Measurements from ENCODE around the gene MMP25.

Gene MMP25, protein sequence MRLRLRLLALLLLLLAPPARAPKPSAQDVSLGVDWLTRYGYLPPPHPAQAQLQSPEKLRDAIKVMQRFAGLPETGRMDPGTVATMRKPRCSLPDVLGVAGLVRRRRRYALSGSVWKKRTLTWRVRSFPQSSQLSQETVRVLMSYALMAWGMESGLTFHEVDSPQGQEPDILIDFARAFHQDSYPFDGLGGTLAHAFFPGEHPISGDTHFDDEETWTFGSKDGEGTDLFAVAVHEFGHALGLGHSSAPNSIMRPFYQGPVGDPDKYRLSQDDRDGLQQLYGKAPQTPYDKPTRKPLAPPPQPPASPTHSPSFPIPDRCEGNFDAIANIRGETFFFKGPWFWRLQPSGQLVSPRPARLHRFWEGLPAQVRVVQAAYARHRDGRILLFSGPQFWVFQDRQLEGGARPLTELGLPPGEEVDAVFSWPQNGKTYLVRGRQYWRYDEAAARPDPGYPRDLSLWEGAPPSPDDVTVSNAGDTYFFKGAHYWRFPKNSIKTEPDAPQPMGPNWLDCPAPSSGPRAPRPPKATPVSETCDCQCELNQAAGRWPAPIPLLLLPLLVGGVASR

DNA sequence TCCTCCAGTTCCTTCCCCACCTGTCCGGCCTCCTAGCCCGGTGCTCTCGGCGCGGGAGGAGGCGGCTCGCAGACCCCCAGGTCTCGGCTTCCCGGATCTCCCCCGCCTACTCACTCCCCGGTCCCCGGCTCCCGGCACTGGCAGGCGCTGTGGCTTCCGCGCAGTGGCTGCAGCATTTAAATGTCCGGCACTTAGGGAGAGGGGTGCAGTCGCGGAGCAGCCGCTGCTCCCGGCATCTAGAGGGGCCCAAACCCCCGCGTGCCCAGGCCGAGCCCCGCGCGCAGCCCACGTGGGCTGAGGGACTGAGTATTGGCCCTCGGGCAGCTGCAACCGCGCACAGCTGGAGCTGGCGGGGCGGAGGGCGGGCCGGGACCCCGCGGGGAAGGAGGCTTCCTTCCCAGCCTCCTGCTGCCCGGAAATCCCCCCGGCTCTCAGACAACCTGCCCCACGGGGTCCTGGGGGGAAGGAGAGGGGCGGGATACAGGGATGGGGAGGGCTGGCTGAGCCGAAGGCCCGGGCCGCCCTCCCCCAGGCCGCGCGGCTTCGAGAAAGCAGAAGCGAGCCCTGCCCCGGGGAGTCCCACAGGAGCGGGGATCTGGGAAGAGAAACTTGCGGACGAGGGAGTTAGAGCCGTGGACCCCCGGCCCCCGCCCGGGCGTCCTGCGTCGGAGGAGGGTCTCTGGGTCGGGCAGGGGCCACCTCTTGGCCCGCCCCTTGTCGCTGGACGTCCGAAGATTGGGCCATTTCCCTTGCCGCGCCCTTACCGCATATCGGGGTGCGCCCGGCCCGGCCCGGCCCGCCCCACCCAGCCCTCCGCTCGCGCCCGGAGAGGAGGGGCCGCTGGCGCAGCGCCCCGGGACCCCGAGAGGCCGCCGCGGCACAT, at the start of gene MMP25:
Gene MMP25 (plus strand): TSS at position 804 of the 883 bp plus-strand sequence. CDS start 357 bp downstream, outside the sequence.
- DNase-seq = peak; percentile 66

DNA sequence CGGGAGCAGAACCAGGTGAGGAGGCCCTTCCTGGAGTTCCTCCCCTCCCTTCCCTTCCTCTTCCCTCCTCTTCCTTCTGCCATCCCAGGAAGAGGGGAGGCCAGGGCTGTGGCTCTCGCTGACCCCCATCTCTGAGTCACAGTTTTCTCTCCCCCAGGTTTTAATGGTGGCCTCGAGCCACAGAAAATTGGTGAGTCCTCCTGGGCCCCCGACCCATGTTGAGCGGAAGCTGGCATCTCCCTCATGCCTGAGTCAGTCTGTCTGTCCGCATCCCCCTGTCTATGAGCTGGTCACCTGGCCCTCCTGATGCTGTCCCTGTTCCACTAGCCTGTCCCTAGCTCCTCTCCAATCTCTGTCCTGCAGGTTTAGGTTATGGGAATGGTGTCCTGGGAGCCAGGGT, 46.4 kb upstream of the MMP25 start:
- DNase-seq = no peak

DNA sequence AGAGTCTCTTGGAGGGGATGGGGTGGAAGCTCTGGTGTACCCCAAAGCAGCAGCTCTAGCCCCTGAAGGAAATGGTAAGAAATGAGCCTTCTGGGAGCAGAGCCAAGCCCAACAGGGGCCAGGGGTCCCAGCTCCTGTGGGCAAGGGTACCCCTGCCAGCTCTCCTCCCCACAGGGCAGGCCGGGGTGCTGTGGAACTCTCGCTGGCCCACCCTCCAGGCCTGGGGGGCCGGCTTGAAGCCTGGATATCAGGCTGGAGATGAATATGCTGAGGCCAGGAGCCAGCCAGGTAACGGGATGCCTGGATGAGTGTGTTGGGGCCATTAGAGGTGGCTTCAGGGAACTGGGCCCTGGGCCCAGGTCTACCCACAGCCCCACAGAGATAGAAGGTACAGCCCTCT, 45.8 kb upstream of the MMP25 start:
- DNase-seq = no peak

DNA sequence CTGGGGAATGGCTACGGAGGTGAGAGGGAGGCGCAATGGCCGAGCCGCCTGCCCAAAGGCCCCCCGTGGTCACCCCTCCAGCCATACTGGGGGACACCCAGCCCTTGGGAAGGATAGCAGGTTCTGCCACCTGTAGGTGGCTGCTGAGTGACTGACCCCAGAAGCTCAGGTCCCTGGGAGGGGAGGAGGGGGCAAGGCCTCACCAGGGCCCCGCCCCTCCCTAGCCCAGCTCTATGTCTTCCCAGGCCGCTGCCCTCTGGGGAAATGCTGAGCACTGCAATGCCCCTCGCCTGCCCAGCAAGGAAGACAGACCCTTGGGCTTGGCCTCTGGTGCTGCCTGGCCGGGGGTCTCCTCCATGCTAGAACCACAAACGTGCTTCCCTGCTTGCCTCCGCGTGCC, 45.0 kb upstream of the MMP25 start:
- DNase-seq = no peak

DNA sequence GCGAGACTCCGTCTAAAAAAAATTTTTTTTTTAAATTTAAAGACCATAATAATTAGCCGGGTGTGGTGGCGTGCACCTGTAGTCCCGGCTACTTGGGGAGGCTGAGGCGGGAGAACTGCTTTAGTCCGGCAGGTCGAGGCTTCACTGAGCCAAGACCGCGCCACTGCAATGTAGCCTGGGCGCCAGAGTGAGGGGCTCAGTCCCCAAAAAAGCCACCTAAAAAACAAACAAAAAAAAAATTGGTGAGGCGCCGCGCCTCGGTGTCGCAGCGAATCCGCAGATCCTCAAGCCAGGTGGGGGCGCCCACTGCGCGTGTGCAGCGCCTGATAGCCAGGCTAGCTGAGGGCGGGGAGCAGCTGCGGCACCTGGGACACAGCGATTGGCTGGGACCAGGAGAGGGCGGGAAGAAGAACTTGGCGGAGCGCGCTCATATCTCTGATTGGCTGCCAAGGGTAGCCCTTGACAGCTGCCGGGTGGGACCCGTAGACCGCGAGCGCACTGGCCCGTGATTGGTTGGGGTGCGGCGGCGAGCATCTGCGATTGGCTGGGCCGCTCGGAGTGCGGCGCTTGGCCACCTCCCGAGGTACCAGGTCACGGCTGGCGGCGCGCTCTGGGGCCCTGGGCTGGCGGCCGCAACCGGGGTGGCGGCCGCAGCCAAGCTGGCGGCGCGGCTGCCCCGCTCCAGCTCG, 42.6 kb upstream of the MMP25 start:
- peak; percentile 97 for DNase-seq

DNA sequence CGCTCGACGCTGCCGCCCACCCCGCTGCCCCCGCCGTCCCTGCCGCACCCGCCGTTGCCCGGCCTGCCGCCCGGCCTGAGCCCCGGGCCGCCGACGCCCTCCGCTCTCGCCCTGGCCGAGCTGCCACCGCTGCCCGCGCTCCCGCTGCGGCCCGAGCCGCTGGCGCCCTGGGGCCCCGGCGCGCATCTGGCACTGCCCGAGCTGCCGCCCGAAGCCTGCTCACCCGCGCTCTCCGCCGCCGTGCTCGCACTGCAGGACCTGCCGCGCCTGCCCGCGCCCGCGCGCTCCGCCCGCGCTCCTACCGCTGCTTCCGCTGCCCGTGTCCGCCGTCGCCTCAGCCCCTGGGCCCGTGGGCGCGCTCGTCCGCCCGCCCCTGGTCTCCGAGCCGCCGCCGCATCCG, 42.0 kb upstream of the MMP25 start:
- no peak for DNase-seq

DNA sequence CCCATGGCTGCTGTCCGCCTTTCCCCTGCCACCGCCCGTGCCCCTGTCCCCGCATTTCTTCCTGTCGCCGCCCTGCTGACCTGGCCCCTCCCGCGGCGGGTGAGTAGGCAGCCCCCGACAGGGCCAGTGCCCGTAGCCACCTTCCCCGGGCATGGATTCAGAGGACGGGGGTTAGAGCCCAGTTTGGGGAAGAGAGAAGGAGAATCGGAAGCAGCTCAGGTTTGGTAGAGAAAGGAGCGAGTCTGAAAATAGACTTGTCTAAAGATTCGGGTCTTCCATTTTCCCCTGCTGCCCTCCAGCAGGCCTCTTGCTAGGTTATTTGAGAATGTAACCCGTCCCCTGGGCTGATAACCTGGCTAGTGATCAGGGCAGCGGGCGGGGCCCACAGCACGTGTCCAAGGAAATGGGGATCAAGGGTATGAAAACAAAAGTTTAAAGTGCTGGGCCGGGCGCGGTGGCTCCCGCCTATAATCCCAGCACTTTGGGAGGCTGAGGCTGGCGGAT, 41.5 kb upstream of the MMP25 start:
- DNase-seq = no peak

DNA sequence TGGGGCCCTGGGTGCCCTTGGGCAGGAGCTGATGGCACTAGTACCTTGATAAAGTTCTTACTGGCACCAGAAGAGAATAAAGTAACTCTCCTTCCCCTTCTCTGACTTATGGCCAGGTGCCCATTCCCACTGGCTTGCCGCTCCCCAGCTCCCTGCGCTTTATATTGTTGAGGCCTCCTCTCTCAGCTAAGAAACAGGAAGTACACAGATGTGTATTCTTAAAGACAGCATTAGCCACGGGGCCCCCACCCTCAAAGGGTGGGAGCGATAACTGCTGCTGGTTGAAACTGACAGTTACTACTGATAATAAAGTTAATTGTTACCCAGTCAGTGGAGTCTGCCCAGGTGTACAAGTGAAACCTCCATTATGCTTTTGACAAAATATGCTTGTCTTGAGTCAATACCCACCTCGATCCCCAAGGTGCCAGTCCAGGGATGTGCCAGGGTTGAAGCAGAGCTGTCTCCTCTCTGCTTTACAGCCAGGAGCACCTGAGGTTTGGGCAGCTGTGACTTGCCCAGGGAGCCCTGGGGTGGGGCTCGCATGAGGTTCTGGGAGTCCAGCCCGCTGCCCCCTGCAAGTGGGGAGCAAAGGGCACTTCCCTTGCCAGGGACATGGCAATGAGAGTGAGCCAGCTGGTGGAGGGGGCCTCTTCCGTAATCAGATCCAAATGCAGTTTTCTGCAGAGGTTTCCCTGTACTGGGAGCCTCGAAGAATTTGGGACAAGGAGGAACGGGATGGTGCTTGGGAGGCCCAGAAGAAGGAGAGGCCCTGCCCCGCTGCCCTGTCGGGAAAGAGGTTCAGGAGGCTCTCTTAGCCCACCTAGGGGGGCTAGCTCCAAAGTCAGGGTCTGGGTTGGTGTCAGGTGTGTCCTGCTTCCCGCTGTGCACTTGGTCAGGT, 39.1 kb upstream of the MMP25 start:
- DNase-seq = no peak

DNA sequence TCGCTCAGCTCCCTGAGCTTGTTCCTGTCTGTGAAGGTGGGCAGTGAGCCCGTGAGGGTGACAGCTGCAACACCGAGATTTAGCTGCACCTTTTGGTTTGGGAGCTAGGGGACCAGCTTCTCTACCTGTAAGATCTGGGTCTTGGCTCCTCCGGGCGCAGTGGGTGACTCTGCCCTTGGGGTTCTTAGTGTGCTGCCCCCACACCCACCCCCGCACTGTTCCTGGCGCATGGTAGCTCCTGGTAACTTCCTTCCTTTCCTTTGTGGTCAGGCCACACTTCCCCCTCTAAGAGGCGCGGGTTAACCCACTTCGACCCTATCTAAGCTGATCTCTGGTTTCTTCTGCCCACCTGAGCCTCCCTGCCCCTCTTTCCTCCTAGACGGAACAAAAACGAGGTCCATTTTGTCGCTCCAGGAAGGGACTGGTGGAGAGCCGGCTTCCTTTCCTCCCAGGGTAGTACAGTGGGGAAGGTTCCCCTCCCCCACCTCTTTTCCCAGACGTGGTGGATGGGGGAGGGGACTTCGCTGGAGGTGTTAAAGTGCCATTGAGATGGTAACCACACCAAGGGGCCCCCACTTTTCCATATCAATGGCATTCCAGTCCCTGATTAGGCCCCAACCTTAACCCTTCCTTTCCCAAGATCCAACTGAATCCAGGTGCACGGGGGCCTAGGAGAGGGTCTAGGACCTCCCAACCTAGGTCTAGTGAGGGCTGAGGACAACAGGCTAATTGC, 38.2 kb upstream of the MMP25 start:
- DNase-seq = no peak

DNA sequence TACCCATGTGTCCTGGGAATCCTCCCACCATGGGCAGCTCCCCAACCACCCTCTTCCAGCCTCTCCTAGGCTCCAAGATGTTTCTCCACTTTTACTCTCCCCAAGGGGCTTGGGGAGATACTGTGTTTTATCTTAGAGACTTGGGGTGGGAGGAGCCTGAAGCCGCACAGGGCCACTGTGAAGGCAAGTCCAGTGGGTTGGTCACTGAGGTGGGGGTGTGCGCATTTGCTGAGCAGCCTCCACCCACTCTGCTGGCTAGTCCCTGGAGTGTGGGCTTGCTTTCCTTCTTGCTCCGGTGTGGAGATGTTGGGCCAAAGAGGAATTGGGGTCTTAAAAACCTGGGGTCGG, 37.7 kb upstream of the MMP25 start:
- DNase-seq = no peak

DNA sequence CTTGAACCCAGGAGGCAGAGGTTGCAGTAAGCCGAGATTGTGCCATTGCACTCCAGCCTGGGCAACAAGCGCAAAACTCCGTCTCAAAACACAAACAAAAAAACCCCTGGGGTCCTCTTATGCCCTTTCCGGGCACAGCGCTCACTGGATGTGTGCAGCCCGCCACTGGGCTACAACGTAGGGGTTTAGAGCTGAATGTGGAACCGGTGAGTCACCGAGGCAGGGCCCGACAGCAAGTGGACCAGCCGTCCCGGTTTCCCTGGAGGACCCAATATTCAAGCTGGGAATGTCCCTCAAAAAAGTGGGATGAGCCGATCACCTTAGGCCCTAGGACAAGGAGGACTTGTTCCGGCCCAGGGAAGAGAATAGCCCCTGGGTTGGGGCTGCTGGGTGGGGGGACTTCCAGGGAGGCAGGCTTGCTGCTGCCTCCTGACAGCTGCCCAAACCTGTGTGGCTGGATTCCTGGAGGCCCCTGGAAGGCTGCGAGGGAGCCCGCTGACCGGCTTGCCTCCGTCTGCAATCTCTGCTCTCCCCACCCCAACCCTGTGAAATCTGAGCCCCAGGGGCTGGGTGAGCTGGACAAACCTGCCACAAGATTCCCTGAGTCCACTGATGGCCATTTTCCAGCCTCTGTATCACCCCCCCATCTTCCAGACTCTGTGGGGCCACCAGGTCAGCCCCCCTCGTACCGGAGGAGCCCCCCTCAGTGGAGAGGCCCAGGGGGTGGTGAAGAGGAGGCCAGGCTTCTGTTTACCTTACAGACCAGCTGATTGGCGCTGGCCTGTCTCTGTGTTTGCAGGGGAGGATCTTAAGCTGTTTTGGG, 36.6 kb upstream of the MMP25 start:
- DNase-seq = peak; percentile 15

DNA sequence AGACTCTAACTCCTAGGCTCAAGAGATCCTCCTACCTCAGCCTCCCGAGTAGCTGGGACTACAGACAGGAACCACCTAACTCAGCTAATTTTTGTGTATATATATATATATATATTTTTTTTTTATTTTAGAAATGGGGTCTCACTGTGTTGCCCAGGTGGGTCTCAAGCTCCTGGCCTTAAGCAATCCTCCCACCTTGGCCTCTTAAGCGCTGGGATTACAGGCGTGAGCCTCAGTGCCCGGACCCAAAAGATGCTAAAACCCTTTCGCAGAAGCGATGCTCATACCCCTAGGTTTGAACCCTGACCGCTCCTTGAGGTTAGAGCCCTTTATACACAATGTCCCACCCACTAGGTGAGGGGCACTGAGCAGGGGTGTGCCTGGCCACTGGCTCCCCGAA, 35.9 kb upstream of the MMP25 start:
- DNase-seq = no peak

DNA sequence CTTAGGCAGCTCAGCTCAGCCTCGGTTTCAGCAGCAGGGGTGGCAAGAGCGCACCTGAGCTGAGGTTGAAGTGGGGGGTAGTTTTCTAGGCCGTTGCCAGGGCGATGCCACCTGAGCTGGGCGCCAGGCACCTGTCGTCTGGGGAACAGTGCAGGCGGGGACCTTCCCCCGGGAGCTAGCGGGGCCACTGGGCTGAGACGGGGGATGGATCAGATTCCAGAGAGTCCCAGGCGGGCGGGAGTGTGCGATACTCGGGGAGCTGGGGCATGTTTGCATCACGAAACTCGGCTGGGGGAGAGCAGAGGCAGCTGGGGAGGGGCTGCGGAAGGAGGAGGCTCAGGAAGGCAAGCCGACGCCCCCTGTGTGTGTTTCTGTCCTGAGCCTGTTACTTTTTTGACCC, 34.1 kb upstream of the MMP25 start:
- no peak for DNase-seq

DNA sequence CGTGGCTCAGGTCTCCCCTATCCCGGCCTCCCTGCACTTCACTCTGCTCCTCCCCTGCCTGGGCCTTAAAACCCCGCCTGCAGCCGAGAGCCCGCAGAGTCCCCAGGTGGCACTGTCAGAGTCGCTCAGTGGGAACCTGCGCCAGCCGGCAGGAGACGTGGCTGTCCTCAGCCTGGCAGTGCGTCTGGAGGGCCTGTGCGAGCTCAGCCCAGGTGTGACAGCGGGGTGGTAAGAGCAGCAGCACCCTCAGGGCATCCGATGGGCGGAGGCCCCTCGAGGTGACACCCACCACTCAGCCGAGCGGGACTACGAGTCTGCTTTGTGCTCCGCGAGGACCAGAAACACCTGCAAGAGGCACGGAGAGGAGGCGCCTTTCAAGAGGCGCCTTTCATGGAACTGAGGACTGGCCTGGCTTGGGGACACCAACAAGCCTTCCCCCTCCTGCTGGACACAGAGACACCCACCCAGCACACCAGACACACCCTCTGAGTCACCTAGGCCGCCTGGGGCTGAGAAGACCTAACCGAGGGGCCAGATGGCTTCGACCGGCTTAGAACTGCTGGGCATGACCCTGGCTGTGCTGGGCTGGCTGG, 33.4 kb upstream of the MMP25 start, which contains the start of gene CLDN9:
Gene CLDN9 (plus strand): TSS at position 96 of the 593 bp plus-strand sequence. CDS start 440 bp downstream, at position 536.
- DNase-seq = no peak

DNA sequence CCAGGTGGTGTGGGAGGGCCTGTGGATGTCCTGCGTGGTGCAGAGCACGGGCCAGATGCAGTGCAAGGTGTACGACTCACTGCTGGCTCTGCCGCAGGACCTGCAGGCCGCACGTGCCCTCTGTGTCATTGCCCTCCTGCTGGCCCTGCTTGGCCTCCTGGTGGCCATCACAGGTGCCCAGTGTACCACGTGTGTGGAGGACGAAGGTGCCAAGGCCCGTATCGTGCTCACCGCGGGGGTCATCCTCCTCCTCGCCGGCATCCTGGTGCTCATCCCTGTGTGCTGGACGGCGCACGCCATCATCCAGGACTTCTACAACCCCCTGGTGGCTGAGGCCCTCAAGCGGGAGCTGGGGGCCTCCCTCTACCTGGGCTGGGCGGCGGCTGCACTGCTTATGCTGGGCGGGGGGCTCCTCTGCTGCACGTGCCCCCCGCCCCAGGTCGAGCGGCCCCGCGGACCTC, 32.8 kb upstream of the MMP25 start:
- no peak for DNase-seq

DNA sequence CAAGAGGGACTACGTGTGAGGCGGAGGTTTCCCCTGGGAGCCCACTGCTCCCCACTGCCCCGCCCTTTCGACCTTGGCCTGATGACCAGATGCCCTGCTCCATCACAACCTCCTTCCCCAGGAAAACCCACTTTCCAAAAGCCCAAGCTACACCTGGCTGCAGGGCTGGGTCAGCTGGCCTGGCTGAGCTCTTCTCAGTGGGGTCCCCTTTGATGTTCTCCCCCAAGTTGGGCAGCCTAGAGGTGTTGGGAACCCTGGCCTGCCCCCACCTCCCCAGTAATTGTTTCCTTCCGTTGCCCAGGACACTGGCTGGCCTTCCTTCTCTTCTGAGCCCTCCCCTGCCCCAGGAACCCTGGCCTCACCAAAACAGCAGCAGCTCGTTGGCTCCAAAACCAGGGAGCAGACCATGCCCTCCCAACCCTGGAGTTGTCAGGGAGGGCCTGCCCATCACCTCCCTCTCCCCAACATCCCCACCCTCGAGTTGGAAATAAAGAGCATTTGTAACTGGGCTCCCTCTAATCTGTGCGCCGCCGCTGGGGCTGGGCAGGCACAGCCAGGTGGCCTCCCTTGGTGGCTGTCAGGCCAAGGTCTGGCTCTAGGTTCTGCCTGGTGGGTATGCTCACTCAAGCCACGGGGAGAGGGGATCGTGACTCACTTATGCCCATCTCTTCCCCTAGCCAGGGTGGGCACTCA, 32.2 kb upstream of the MMP25 start:
- no peak for DNase-seq

DNA sequence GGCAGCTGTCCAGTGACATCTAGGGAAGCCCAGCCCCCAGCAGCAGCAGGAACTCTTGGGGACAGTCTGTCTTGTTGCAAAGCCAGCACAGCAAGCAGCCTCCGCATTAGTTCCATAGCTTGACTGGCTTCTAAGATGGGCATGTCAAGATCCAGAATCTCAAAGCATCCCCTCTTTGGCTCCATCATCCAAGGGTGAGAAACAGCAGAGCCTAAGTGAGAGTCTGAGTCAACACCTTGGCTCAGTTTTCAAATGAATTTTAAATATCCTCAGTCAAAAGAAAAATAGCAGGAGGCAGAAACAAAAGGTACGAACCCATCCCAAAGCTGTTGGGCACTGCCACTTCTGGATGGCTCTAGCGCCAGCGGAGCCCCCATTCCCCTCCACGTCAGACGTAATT, 31.4 kb upstream of the MMP25 start:
- DNase-seq = no peak

DNA sequence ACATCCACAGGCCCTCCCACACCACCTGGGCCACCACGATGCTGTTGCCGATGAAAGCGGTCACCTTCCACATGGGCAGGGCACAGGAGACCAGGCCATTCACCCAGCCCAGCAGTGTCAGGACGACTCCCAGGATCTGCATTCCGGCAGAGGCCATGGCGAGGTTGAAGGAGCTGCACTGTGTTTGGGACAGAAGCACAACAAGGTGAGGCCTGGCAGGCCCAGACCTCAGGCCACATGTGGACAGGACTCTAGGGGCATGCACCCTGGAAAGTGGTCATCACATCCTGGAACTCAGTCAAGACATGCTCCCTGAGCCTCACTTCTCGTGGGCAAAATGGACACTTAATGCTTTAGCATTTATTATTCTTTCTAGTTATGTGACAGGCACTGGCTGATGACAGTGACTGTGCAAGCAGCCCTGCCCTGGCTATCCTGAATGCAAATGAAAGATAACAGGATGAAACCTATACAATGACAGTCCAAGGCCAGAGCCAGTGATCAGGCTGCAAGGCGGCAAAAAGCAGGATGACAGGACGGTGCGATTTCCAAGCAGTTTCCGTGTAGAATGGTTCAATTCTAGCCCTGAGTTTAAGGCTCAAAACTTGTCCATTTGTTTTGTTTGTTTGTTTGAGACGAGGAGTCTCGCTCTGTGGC, 30.4 kb upstream of the MMP25 start:
- no peak for DNase-seq

Measured in retina (tissue), 1 donor.